Inferior parietal cortex (tissue), 1 donor: ENCODE results near the gene COL5A1.

Source experiments
- DNase-seq: peaks from one replicate; pipeline ENCODE4 v3.0.0-alpha.2; 2016; ENCODE audit errors: extremely low spot score

The COL5A1 gene

GRCh38 chr9:134891053-134891452 lies 249.4 kb downstream of the COL5A1 start:
- no peak for DNase-seq

- no peak for DNase-seq
Measured at GRCh38 chr9:134891713-134892112, 250.1 kb downstream of the COL5A1 start.

GRCh38 chr9:134892221-134892620 lies 250.6 kb downstream of the COL5A1 start:
- no peak for DNase-seq

- DNase-seq: no peak
Measured at GRCh38 chr9:134892820-134893420, 251.3 kb downstream of the COL5A1 start.
